GM12878 (cell line): ENCODE measurements around the gene PITPNC1. TPM values are rescaled to one million over a fixed set of nuclear protein-coding genes. Genes with fewer than 3 reads are reported as not detected.
A peak's percentile ranks its signal among the peaks of the same experiment; 100 is the strongest.

ENCODE experiments used
- ATAC-seq: fragments of 200-7000 bp; cut with Tn5 transposase; 3 replicates; pipeline ENCODE4 v1.9.1; 2020; ENCODE audit warnings: mild to moderate bottlenecking, moderate library complexity
- BruUV-seq: library from RNA; stranded (reverse); fragments of 400-500 nt; replicated peaks from 2 replicates; lab custom pipeline; 2021; lab: Mats Ljungman, UMichigan
- CTCF ChIA-PET: fragments of 300-600 bp; sonication (Branson Sonifier 250); formaldehyde crosslinking; extraction: SDS; loops from one replicate; lab custom pipeline; 2021; ENCODE audit warnings: inconsistent platforms; lab: Yijun Ruan, JAX
- POLR2A ChIA-PET: fragments of 350-600 bp; formaldehyde crosslinking; extraction: SDS; loops from one replicate; lab custom pipeline; 2021; ENCODE audit warnings: inconsistent platforms; lab: Charles Lee
- RAD21 ChIA-PET: fragments of 300-600 bp; sonication (Branson Sonifier 250); formaldehyde crosslinking; loops from one replicate; lab custom pipeline; 2023; ENCODE audit warnings: antibody characterized with exemption; ENCODE audit not compliant: unreplicated experiment; lab: Charles Lee
- SMC1A ChIA-PET: fragments of 300-600 bp; sonication (Branson Sonifier 250); formaldehyde crosslinking; loops from one replicate; lab custom pipeline; 2023; ENCODE audit not compliant: unreplicated experiment, uncharacterized antibody; lab: Charles Lee
- DNase-seq: peaks from one replicate; pipeline ENCODE4 v3.0.0-alpha.2; 2011; ENCODE audit warnings: low read depth, low spot score
- FAIRE-seq: peaks from 3 replicates; lab custom pipeline; 2011; peaks lifted over from hg19 to GRCh38; lab: Jason Lieb, UNC
- H2AFZ ChIP-seq: 2 replicates; pipeline ENCODE4 v1.6.0; 2011; ENCODE audit warnings: low read depth, low read length, control low read depth; ENCODE audit not compliant: control insufficient read depth
- H3K27ac ChIP-seq: 2 replicates; pipeline ENCODE4 v1.5.1; 2011; ENCODE audit warnings: control low read depth; ENCODE audit not compliant: control insufficient read depth, insufficient read depth
- H3K27me3 ChIP-seq, 2 experiments: replicated peaks in 1 of 2; 2 replicates each; pipeline versions ENCODE4 v1.6.0 to v1.6.1; 2011; ENCODE audit warnings: low read length in 1 of 2; ENCODE audit not compliant: control insufficient read depth in 2 of 2, insufficient read depth in 2 of 2
- H3K36me3 ChIP-seq, 2 experiments: 2 replicates each; pipeline ENCODE4 v1.5.1; 2011; ENCODE audit warnings: low read length in 1 of 2; ENCODE audit not compliant: control insufficient read depth in 2 of 2, insufficient read depth in 2 of 2
- H3K4me1 ChIP-seq: 2 replicates; pipeline ENCODE4 v1.6.1; 2011; ENCODE audit warnings: mild to moderate bottlenecking, low read length, moderate library complexity, mixed read lengths; ENCODE audit not compliant: control insufficient read depth, insufficient read depth
- H3K4me2 ChIP-seq: 2 replicates; pipeline ENCODE4 v1.6.0; 2011; ENCODE audit warnings: control low read depth; ENCODE audit not compliant: control insufficient read depth, insufficient read depth
- H3K4me3 ChIP-seq: fragments of 200-600 bp; sonication (generic); 2 replicates; pipeline ENCODE4 v1.5.1; 2016
- H3K79me2 ChIP-seq: 2 replicates; pipeline ENCODE4 v1.6.0; 2011; ENCODE audit warnings: low read length; ENCODE audit not compliant: control insufficient read depth, insufficient read depth
- H3K9ac ChIP-seq: 2 replicates; pipeline ENCODE4 v1.8.0; 2011; ENCODE audit warnings: low read length, control low read depth, mixed read lengths; ENCODE audit not compliant: control insufficient read depth, insufficient read depth
- H3K9me3 ChIP-seq: replicated peaks from 3 replicates; pipeline ENCODE4 v1.5.1; 2011; ENCODE audit warnings: mild to moderate bottlenecking, low read length; ENCODE audit not compliant: control insufficient read depth, insufficient read depth
- H4K20me1 ChIP-seq: 2 replicates; pipeline ENCODE4 v1.6.0; 2011; ENCODE audit not compliant: control insufficient read depth, insufficient read depth
- BMI1 ChIP-seq: fragments of 450-650 bp; IDR thresholded peaks from 2 replicates; pipeline ENCODE4 v1.6.1; 2016; ENCODE audit warnings: mild to moderate bottlenecking, moderate library complexity, borderline replicate concordance
- CBX3 ChIP-seq: fragments of 200-600 bp; sonication (generic); IDR thresholded peaks from 2 replicates; pipeline ENCODE4 v1.6.1; 2016; ENCODE audit warnings: low read depth, borderline replicate concordance
- CEBPB ChIP-seq, 2 experiments: fragments of 150-350 bp in 1 of 2; IDR thresholded peaks; 2 replicates each; pipeline ENCODE4 v1.6.1; 2012 to 2014; ENCODE audit warnings: low read depth in 2 of 2, low read length in 2 of 2, borderline replicate concordance in 1 of 2, inconsistent platforms in 1 of 2
- CHD1 ChIP-seq: IDR thresholded peaks from 2 replicates; pipeline ENCODE4 v1.6.1; 2012; ENCODE audit warnings: low read depth, low read length, improper control_type of control experiment
- LARP7 ChIP-seq: fragments of 450-650 bp; IDR thresholded peaks from 2 replicates; pipeline ENCODE4 v1.6.1; 2017; ENCODE audit warnings: mild to moderate bottlenecking
- SMAD5 ChIP-seq: IDR thresholded peaks from 2 replicates; pipeline ENCODE4 v1.6.1; 2016; ENCODE audit warnings: antibody characterized with exemption, low read depth
- SREBF1 ChIP-seq: IDR thresholded peaks from 2 replicates; pipeline ENCODE4 v1.6.1; 2012; ENCODE audit warnings: mild to moderate bottlenecking, low read length
- STAT1 ChIP-seq: fragments of 450-650 bp; conservative IDR thresholded peaks from 2 replicates; pipeline ENCODE4 v1.6.1; 2014; ENCODE audit warnings: antibody characterized with exemption, mild to moderate bottlenecking
- TCF3 ChIP-seq: IDR thresholded peaks from 2 replicates; pipeline ENCODE4 v1.6.1; 2012; ENCODE audit warnings: low read depth, mild to moderate bottlenecking, low read length, borderline replicate concordance; ENCODE audit not compliant: insufficient read depth
- WGBS: methylation state at CpG from one replicate; pipeline ENCODE4 v1.1.6; 2016; ENCODE audit warnings: low lambda C conversion rate; ENCODE audit not compliant: insufficient replicate concordance, insufficient coverage; ENCODE audit errors: missing lambda C conversion rate; 5-methylcytosine and 5-hydroxymethylcytosine counted together
- in situ Hi-C: fragments of 300-500 bp; cut with MboI; formaldehyde crosslinking; loops from 9 replicates; pipeline ENCODE4 v1.14.3; 2018; ENCODE audit warnings: mixed read lengths
- intact Hi-C: fragments of 100-400 bp; cut with micrococcal nuclease; formaldehyde crosslinking; loops from one replicate; pipeline ENCODE4 v1.14.2; 2022; ENCODE audit not compliant: unreplicated experiment
- polyA plus RNA-seq, 11 experiments: library from polyadenylated mRNA; depleted of rRNA in 4 of 11; unstranded in 6 of 11; stranded (reverse) in 5 of 11; fragments of >200 nt; fragmentation: Nextera tagmentation in 4 of 11; fragmentation: Illumina TruSeq in 1 of 11; extraction: Ambion mirVana in 4 of 11; extraction: Trizol in 1 of 11; gene quantifications; 1 replicate in 1 of 11; 2 replicates in 10 of 11; pipeline versions ENCODE4 v1.2.1 to v1.2.3, GENCODE V29; 2011 to 2016; ENCODE audit warnings: inconsistent platforms in 2 of 11, missing spikeins in 2 of 11, low read depth in 1 of 11
- total RNA-seq, 4 experiments: library from RNA; depleted of rRNA in 3 of 4; stranded (reverse); fragments of >200 nt in 3 of 4; fragmentation: Illumina TruSeq in 1 of 4; extraction: Trizol in 1 of 4; gene quantifications; 2 replicates each; pipeline versions ENCODE4 v1.2.1 to v1.2.3, GENCODE V29; 2013 to 2021
- TF ChIP-seq, protein P1 (sequence below): IDR thresholded peaks from 2 replicates; pipeline ENCODE4 v1.6.1; 2011; ENCODE audit warnings: low read depth, low read length, improper control_type of control experiment, borderline replicate concordance
- TF ChIP-seq, protein P2 (sequence below): fragments of 450-650 bp; IDR thresholded peaks from 2 replicates; pipeline ENCODE4 v1.6.1; 2016; ENCODE audit warnings: mild to moderate bottlenecking, moderate library complexity, borderline replicate concordance

PITPNC1 gene
- total and polyA plus RNA-seq, 10 of the 15 experiments (the other 5 are each of a cell fraction or from before 2014, with no cell fraction given), result 12.2 to 62.4 (median 47.3) TPM

DNA sequence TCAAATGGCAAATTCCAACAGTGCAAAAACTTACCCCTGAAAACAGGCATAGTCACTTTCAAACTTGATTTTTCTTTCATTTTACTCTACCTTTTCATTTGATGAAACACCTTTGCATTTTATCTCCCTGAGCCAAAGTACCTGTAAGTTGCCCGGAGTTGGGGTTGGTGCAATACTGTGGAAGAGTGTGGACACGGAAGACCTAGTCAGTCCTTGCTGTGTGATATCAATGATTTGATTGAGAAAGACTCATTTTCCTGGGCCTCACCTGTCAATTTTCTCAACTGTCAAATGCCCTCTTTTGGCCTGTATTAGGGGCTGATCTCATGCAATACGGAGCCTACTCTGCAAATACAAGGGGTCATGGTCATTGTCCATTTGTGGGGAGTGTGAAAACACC lies 22.6 kb downstream of the PITPNC1 start:
- in situ Hi-C loops, result no loop called here
- ChIA-PET POLR2A (no interaction called here), CTCF (no interaction called here), RAD21 (no interaction called here), SMC1A (no interaction called here)
- Histone ChIP-seq H3K4me1 (peaks cover 18% of the 10 kb centered on the region), H3K9me3 (no peaks in the 10 kb centered on the region), H2AFZ (no peak overlapping the region), H3K9ac (no peak overlapping the region), H3K27ac (no peak overlapping the region), H3K4me2 (peak overlapping the region; percentile 17), H3K36me3 (0 out of 4 replicates have a peak, but pooled peaks cover 0 to 2% of the 10 kb centered on the region in 2 experiments), H3K27me3 (no peaks in the 10 kb centered on the region), H4K20me1 (no peaks in the 10 kb centered on the region), H3K4me3 (no peak overlapping the region), H3K79me2 (peaks cover 38% of the 10 kb centered on the region)
- FAIRE-seq, result no peak
- BruUV-seq, result no TSS peak
- no peak for TF ChIP-seq CHD1
- 73% methylated on average over 3 of the region's 3 CpGs for WGBS
- no peak for DNase-seq
- no peak for ATAC-seq
- intact Hi-C loops, result no loop called here

DNA sequence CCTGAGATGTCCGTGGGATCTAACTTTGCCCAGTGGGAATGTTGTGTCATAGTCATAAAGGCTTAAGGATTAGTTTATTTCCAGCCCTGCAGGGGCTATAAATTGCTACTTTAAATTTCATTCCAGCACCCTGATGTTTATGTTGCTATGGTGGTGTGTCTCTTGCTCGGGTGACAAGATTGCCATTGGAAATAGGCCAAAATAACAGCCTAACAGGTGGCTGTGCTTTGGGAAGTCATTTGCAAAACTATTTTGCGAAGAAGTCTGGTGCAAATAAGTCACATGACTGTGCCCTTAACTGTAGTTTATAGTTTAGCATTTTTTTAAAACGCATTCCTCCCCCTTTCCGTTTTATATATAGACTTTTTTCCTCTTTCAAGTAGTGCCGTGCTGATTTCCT lies 23.1 kb downstream of the PITPNC1 start:
- BruUV-seq, result no TSS peak
- H3K27ac ChIP-seq, result no peak overlapping the region
- intact Hi-C loops (no loop called here), in situ Hi-C loops (no loop called here)
- 0 out of 4 replicates have a peak, but pooled peaks cover 0 to 2% of the 10 kb centered on the region in 2 experiments for H3K36me3 ChIP-seq
- H2AFZ ChIP-seq, result no peak overlapping the region
- no peak for ATAC-seq
- H4K20me1 ChIP-seq, result no peaks in the 10 kb centered on the region
- peak overlapping the region; percentile 35; the same call in 1 of the 2 replicates for H3K4me2 ChIP-seq
- SMC1A ChIA-PET, result no interaction called here
- peaks cover 18% of the 10 kb centered on the region for H3K4me1 ChIP-seq
- FAIRE-seq, result no peak
- H3K9ac ChIP-seq, result no peak overlapping the region
- POLR2A ChIA-PET, result no interaction called here
- 24% methylated on average over 6 of the region's 6 CpGs for WGBS
- RAD21 ChIA-PET, result no interaction called here
- DNase-seq, result no peak
- no peak overlapping the region for H3K4me3 ChIP-seq
- no peaks in the 10 kb centered on the region for H3K9me3 ChIP-seq
- CTCF ChIA-PET, result interaction anchor here (1.4 kb wide), 1 partner anchor 21 kb away, joined by 4 read pairs; no protein-coding TSS in a partner anchor
- H3K79me2 ChIP-seq, result peaks cover 40% of the 10 kb centered on the region
- H3K27me3 ChIP-seq, result no peaks in the 10 kb centered on the region
- no peak for TF ChIP-seq CBX3
- no peak for TF ChIP-seq CEBPB (IDR thresholded peaks at IDR 0.05; ENCODE audit: borderline replicate concordance in 1 of 2, low read depth in 2 of 2, low read length in 2 of 2)
- no peak for TF ChIP-seq SMAD5
- TF ChIP-seq, protein P1, sequence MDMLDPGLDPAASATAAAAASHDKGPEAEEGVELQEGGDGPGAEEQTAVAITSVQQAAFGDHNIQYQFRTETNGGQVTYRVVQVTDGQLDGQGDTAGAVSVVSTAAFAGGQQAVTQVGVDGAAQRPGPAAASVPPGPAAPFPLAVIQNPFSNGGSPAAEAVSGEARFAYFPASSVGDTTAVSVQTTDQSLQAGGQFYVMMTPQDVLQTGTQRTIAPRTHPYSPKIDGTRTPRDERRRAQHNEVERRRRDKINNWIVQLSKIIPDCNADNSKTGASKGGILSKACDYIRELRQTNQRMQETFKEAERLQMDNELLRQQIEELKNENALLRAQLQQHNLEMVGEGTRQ, result no peak
- TF ChIP-seq BMI1, result no peak
- TF ChIP-seq TCF3, result no peak
- no peak for TF ChIP-seq STAT1
- no peak for TF ChIP-seq SREBF1
- TF ChIP-seq, protein P2, sequence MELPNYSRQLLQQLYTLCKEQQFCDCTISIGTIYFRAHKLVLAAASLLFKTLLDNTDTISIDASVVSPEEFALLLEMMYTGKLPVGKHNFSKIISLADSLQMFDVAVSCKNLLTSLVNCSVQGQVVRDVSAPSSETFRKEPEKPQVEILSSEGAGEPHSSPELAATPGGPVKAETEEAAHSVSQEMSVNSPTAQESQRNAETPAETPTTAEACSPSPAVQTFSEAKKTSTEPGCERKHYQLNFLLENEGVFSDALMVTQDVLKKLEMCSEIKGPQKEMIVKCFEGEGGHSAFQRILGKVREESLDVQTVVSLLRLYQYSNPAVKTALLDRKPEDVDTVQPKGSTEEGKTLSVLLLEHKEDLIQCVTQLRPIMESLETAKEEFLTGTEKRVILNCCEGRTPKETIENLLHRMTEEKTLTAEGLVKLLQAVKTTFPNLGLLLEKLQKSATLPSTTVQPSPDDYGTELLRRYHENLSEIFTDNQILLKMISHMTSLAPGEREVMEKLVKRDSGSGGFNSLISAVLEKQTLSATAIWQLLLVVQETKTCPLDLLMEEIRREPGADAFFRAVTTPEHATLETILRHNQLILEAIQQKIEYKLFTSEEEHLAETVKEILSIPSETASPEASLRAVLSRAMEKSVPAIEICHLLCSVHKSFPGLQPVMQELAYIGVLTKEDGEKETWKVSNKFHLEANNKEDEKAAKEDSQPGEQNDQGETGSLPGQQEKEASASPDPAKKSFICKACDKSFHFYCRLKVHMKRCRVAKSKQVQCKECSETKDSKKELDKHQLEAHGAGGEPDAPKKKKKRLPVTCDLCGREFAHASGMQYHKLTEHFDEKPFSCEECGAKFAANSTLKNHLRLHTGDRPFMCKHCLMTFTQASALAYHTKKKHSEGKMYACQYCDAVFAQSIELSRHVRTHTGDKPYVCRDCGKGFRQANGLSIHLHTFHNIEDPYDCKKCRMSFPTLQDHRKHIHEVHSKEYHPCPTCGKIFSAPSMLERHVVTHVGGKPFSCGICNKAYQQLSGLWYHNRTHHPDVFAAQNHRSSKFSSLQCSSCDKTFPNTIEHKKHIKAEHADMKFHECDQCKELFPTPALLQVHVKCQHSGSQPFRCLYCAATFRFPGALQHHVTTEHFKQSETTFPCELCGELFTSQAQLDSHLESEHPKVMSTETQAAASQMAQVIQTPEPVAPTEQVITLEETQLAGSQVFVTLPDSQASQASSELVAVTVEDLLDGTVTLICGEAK, result no peak
- no peak for TF ChIP-seq LARP7
